Measurements from ENCODE around the gene CADM4.

CADM4 gene

GRCh38 chr19:43578787-43579186 is 60.9 kb downstream of the CADM4 start:
- DNase-seq = no peak

- no peak for DNase-seq
Observed at GRCh38 chr19:43575955-43576878, 63.4 kb downstream of the CADM4 start.

- peak; percentile 97 for DNase-seq
Observed at GRCh38 chr19:43575156-43575950, 64.3 kb downstream of the CADM4 start, which contains the start of the genes PINLYP and XRCC1. Gene PINLYP, plus strand, starts transcription at chr19:43575801. Its CDS starts 1,391 bp downstream, at chr19:43577192. Gene XRCC1, minus strand, starts transcription at chr19:43575527. Its CDS starts 69 bp downstream, at chr19:43575458.

GRCh38 chr19:43574424-43575155 is 65.1 kb downstream of the CADM4 start:
- no peak for DNase-seq
